HG03066 (cell line): ENCODE data around the gene RNF213.

Experiments used
- ATAC-seq: cut with Tn5 transposase; IDR thresholded peaks from one replicate; pipeline ENCODE4 v1.9.1; 2021; ENCODE audit warnings: low read depth; ENCODE audit not compliant: unreplicated experiment

Gene RNF213

DNA sequence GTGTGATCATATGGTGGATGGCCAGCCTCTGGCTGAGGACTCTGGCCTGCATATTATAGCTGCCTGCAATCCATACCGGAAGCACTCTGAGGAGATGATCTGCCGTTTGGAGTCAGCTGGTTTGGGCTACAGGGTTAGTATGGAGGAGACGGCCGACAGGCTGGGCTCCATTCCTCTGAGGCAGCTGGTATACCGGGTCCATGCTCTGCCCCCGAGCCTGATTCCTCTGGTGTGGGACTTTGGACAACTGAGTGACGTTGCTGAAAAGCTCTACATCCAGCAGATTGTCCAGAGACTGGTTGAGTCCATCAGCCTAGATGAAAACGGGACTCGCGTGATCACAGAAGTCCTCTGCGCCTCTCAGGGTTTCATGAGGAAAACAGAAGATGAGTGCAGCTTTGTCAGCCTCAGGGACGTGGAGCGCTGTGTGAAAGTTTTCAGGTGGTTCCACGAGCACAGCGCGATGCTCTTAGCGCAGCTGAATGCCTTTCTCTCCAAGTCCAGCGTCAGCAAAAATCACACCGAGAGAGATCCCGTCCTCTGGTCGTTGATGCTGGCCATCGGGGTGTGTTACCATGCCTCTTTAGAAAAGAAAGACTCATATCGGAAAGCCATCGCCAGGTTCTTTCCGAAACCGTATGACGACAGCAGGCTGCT is 85.3 kb downstream of the RNF213 start:
- no peak for ATAC-seq

DNA sequence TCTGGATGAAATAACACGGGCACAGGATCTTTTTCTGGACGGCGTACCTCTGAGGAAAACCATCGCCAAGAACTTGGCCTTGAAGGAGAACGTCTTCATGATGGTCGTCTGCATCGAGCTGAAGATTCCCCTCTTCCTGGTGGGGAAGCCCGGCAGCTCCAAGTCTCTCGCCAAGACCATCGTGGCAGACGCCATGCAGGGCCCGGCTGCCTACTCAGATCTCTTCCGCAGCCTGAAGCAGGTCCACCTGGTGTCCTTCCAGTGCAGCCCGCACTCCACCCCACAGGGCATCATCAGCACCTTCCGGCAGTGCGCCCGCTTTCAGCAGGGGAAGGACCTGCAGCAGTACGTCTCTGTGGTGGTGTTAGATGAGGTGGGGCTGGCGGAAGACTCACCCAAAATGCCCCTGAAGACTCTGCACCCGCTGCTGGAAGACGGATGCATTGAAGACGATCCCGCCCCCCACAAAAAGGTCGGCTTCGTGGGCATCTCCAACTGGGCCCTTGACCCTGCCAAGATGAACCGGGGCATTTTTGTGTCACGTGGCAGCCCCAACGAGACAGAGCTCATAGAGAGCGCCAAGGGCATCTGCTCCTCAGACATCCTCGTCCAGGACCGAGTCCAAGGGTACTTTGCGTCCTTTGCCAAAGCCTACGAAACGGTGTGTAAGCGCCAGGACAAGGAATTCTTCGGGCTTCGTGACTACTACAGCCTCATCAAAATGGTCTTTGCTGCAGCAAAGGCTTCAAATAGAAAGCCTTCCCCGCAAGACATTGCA is 86.0 kb downstream of the RNF213 start:
- ATAC-seq: no peak

DNA sequence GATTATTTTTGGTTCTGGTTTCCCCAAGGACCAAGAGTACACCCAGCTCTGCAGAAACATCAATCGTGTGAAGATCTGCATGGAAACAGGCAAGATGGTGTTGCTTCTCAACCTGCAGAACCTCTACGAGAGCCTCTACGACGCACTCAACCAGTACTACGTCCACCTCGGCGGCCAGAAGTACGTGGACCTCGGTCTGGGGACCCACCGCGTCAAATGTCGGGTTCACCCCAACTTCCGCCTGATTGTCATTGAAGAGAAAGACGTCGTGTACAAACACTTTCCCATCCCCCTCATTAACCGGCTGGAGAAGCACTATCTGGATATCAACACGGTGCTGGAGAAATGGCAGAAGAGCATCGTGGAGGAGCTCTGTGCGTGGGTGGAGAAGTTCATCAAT is 86.9 kb downstream of the RNF213 start:
- no peak for ATAC-seq

DNA sequence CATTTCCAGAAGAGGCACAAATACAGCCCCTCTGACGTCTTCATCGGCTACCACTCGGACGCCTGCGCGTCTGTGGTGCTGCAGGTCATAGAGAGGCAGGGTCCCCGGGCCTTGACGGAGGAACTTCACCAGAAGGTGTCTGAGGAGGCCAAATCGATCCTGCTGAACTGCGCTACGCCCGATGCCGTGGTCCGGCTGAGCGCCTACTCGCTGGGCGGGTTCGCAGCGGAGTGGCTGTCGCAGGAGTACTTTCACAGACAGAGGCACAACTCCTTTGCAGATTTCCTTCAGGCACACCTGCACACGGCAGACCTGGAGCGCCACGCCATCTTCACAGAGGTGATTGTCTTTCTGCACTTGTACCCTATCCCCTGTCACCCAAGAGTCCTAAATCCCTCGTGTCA is 87.3 kb downstream of the RNF213 start:
- ATAC-seq: no peak

DNA sequence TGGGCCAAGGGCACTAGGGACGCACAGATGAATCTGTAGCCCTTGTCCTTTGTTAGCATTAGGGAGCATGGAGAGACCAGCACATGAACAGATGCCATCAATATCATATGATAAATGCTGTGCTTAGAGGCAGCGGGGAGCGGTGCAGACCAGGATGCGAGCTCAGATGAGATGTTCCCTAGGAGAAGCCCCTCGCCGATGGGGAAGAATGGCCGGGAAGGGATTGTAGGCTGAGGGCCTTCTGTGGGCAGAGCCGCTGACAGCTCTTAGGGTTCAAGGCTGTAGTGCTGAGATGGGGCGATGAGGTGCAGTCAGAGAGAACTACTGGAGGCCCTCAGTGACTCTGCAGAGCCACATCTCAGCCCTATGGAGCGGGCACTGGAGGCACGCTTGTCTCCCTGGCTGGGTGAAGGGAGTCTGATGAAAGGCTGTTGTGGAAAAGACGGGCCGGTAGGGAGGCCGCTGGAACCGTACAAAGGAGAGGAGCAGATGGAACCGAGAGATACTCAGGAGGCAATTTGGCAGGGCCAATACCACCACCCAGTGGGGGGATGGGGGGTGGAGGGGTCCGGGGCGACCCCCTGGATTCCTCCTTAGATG is 88.0 kb downstream of the RNF213 start:
- ATAC-seq: no peak

DNA sequence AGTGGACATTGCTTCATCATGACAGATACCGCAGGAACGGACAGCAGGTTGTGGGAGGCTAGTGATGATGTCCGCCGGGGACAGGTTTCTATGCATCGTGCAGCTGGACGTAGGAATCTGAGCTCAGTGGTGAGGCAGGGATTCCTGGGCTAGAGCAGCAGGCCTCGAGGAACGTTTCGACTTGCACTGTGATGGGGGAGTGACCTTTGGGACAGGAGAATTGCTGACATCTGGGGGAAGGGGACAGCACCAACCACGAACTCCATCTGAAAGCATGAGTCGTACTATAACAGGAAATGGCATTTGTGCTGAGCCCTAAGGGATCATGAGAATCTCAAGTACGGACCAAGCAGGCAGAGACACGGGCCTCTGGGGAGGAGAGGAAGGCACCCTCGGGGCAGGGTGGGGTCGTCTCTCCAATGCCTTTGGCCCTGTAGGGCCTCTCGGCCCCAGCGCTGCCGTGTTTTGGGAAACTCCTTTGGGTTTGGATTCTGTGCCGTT is 88.5 kb downstream of the RNF213 start:
- no peak for ATAC-seq

DNA sequence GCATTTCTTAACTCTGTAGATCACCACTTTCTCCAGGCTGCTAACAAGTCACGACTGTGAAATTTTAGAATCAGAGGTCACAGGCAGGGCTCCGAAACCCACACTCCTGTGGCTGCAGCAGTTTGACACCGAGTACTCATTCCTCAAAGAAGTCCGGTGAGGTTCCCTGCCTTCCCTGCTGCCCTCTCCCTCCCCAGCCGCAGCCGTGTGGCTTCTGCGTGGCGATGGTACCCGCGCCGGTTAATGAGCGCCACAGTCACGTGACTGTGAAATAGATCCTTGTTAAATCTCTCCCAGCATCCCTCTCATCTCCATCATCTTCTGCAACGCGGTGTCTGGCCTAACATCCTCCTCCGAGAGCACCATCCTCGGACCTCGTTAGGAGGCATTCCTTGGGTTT is 89.1 kb downstream of the RNF213 start:
- no peak for ATAC-seq

DNA sequence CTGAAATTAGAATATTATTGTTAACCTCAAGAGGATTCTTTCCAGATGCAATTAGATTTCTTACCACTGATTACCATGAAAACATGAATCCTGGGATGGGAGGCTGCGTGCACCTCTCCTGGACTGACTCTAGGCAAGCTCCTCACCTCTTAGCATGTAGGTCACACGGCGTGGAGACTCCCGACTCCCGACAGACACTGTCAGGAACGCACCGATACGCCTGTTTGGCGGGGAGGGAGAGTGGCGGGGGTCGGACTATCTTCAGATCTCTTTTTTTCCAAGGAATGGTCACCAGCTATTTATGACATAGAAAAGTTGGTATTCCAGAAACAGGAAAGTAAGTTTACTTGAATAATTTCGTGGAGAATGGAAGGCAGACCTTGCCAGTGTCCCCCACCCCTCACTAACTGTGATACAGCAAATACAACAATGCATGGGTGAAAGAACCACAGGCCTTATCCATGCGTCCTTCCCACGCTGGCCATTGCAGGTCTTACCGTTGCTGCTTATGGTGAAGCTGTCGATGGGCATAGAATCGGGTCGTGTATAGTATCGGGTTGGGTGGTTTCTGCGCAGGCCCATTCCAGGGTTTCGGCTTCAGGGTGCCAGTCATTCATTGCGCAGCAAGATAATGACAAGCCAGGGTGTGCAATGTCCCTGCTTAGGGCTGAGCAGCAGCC is 91.7 kb downstream of the RNF213 start:
- no peak for ATAC-seq

DNA sequence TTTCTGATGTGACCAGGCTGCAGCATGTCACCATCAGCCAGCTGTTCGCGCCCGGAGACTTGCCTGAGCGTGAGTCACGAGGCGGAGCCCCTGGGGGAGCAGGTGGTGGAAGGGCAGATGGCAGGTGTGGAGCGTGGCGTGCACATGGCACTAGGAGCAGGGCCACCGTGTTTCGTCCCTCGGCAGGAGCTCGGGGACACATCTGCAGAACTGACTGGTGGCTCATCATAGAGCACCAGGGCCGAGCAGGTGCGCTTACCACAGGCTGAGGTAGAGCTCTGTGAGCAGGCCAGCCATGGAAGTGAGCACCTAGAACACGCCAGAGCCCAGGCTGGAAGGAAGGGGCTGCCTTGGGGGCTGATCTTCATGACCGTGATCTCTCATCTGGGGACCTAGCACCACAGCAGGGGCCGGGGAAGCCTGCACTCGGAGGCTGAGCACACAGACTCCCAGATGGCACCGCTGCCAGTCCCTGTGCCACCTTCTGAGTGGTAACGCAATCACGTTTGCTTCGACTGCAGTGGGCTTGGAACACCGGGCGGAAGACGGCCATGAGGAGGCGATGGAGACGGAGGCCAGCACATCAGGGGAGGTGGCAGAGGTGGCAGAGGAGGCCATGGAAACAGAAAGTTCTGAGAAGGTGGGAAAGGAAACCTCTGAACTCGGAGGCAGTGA is 92.5 kb downstream of the RNF213 start:
- ATAC-seq: no peak

DNA sequence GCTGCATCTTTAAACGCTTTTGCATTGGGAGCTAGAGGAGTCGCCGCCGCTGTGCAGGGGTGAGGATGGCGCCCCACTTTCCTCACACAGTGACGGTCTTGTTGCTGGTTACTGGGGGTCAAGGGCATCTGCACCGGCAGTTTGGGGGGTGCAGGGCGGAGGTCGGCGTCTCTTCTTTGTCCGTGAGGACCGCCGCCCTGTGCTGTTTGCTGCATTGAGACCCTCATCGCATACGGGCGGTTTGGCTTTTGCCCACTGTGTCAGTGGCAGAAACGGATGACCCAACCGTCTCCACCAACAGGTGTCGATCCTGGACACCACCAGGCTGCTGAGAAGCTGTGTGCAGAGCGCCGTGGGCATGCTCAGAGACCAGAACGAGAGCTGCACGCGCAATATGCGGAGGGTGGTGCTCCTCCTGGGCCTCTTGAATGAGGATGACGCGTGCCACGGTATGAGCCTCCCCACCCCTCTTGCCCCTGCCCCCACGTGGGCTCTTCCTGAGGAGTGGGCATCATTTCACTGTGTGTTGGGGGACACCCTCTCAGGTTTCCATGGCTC is 93.1 kb downstream of the RNF213 start:
- no peak for ATAC-seq

DNA sequence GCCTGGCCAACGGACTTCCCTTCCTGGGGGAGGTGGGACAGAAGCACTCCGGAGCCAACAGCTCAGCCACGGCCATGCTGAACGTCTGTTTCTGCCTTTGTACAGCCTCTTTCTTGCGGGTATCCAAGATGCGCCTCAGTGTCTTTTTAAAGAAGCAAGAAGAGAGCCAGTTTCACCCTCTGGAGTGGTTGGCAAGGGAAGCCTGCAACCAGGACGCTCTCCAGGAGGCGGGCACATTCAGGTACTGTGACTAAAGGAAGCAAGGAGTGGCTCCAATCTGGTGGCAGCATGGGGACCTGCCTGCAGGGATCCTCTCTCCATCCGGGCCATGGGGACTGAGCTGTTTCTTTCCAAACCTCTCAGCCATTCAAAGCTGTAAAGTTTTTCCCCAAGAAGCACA is 93.7 kb downstream of the RNF213 start:
- no peak for ATAC-seq

DNA sequence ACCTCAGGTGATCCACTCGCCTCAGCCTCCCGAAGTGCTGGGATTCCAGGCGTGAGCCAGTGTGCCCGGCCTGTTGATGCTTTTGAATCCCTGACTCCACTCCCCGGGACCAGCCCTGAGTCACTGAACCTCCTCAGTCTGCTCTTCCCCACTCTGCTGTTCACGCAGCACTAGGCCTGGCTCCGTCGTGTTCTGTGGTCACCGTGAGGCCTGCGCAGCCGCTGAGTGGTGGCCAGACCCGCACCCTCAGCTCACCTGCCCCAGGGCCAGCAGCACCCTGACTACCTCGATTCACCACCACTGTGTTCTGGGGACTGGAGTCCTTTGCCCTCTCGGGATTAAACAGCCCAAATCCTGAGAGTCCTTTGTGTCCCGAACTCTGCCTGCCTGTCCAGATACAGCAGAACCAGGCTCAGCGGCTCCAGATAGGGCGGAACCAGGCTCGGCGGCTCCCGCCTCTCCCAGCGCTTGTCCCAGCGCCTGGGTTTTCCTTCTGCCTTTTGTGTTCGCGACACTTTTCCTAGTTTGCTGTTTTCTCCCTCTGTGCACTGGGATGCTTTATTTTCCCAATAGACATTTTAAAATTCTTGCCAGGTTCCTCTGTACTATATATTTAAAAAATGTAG is 95.7 kb downstream of the RNF213 start:
- no peak for ATAC-seq

DNA sequence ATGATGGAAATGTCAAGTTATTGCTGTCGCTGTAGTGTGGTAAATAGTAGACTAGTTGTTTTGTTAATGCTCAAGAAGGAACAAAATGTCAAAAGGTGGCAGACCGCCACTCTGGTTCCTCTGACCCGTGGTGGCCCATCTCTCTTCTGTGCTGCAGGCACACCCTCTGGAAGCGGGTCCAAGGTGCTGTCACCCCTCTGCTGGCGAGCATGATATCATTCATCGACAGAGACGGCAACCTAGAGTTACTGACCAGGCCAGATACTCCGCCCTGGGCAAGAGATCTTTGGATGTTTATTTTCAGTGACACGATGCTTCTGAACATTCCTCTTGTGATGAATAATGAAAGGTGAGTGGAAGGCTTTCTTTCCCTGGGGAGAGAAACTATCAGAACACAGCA is 97.5 kb downstream of the RNF213 start:
- ATAC-seq: no peak

DNA sequence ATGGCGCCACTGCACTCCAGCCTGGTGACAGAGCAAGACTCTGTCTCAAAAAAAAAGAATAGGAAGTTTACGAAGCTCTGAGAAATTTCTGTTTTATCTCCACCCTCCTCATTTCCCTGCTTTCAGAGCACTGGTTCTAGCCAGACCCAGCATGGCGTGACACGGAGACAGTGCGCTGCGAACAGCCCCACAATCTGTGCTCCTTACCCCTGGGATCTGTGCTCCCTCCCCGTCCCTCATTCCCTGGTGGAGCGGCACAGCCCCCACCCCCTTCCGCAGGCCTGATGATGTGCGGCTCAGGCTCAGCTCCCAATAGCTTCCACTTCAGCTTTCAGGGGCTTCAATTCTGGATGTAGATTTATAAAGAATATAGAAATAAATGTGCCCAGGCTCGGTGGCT is 98.2 kb downstream of the RNF213 start:
- no peak for ATAC-seq

DNA sequence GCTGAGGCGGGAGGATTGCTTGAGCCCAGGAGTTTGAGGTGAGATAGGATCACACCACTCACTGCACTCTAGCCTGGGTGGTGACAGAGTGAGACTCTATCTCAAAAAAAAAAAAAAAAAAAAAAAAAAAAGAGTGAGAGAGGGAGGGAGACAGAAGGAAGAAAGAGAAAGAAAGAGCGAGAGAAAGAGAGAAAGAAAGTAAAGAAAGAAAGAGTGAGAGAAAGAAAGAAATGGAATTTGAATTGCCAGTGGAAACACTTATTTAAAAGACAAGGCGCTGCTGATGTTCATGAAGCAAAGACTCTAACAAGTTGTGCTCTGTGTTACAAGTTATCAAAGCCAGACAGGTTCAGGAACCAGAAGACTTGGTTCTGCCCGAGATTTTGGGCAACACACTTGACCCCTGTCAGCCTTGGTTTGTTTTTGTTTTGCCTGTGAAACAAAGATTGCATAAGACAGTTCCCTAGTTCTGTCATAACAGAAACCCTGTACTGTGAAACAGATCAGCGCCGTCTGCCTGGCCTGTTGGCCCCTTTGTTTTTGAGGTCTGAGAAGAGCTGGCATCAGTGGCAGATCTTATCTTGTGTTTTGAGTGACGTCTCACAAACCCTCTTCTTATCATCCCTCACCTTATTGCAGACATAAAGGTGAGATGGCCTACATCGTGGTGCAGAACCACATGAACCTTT is 98.9 kb downstream of the RNF213 start:
- ATAC-seq: no peak

DNA sequence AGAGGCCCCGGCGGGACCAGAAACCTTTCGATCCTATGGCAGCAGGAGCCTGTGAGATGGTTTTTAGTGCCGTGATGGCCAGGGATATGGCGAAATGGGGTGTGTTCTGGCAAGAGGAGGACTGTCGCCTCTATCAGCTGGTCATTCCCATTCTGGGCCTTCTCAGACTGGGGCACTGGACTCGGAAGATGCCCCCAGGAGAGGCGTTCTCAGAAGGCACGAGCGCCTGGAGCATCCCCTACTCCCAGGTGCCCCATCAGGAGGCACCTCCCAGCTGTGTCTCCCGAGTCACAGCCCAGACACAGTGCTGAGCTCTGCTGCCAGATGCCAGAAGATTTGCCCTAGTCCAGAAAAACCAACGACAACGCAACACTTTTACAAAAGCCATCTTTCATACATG is 99.7 kb downstream of the RNF213 start:
- no peak for ATAC-seq

DNA sequence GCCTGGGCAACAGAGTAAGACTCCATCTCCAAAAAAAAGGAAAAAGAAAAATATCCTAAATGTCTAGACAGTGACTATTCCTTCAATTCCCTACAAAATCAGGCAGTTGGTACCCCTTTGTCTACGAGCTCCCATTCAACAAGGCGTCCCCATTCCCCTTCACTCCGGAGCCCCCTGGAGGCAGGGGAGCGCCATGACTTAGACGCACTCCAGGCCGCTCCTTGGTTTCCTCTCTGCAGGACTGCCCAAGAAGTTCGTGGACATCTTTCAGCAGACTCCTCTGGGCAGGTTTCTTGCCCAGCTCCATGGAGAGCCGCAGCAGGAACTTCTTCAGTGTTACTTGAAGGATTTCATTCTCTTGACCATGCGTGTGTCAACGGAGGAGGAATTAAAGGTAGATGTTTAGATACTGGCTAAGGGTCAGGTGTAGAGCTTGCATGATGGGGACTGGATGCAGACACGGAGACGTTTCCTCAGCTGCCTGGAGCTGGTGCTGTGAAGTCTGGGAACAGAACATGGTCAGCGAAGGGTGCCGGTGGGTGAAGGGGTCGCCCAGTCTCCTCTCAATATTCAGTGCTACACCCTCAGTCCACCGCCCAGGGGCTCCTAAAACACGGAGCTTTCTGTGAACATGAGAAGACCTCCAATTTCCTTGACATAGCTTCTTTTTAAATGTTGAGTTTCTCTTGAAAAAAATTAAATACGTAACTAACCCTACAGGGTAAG is 101.0 kb downstream of the RNF213 start:
- ATAC-seq: no peak

DNA sequence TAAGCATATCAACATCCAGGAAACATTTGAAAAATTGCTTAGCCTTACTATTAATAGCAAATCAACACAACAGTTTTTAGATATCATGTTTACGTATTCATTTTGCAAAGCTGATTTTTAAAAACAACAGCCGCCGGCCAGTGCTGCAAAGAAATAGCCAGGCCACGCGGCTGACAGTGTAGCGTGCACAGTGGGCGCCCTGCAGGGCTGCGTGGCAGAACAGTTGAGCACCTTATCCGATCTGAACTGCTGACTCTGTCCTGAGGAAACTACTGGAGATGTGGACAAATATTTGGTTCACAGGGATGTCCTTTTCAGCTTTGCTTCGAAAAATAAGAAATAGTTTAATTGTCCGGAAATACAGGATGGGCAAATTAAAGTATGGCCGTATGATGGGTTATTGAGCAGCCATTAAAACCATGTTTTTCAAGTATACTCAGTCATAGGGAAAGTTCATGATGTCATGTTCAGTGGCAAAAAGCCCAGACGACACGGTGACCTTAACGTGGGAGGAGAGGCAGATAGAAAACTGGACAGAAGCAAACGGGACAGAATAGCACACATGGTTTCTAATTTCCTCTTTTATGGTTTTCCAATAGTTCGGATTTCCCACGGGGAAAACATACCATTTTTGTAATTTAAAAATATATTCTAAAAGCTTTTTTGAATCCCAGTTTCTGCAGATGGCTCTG is 101.9 kb downstream of the RNF213 start:
- ATAC-seq: no peak
